ENCODE measurements around the gene MCM3AP.

The MCM3AP gene

DNA sequence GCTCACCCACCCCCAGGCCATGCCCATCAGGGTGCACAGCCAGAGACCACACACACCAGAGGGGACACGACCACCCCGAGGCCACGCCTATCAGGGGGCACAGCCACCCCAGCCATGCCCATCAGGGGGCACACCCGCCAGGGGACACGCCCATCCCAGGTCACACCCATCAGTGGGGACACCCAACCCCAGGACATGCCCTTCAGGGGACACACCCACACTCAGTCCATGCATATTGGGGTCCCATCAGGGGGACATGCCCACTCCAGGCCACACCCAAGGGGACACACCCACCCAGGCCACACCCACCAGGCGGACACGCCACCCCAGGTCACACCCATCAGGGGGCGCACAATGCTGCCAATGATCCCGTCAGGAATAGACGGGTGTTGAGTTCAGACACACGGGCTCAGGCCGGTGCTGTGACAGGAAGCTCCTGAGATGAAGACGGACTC lies 20.7 kb downstream of the MCM3AP start:
- Histone ChIP-seq H3K27ac (replicated peaks; ENCODE audit: low read length) (no peak overlapping the region), H3K36me3 (replicated peaks in 1 of 2; ENCODE audit: control insufficient read depth in 2 of 2, insufficient read depth in 2 of 2, low read length in 2 of 2) (peaks cover 49 to 94% of the 10 kb centered on the region in 2 donors), H3K4me2 (ENCODE audit: insufficient read depth, low read length, poor library complexity, severe bottlenecking) (no peak overlapping the region), H2AK5ac (ENCODE audit: low read depth, low read length) (no peak overlapping the region), H4K91ac (ENCODE audit: low read depth, low read length, poor library complexity) (no peak overlapping the region), H3K18ac (ENCODE audit: low read length) (no peak overlapping the region), H3K4me3 (ENCODE audit: low read length in 2 of 2) (no peak overlapping the region), H3K9ac (ENCODE audit: low read depth, low read length, poor library complexity) (no peak overlapping the region), H3K9me3 (replicated peaks in 1 of 2; ENCODE audit: control insufficient read depth in 2 of 2, insufficient read depth in 1 of 2, low read depth in 1 of 2, low read length in 2 of 2) (no peaks in the 10 kb centered on the region), H2BK12ac (ENCODE audit: low read length) (no peak overlapping the region), H2BK120ac (ENCODE audit: low read depth, low read length) (no peak overlapping the region), H2BK5ac (ENCODE audit: low read length) (no peak overlapping the region), H3K79me1 (ENCODE audit: low read depth, low read length) (peaks cover 3% of the 10 kb centered on the region), H3K27me3 (ENCODE audit: control insufficient read depth in 3 of 3, insufficient read depth in 3 of 3, low read depth in 1 of 3, low read length in 3 of 3) (no peaks in the 10 kb centered on the region), H2AFZ (ENCODE audit: low read length) (no peak overlapping the region), H2BK15ac (ENCODE audit: low read length) (no peak overlapping the region), H3K4me1 (ENCODE audit: control insufficient read depth in 2 of 2, insufficient read depth in 1 of 2, low read depth in 1 of 2, low read length in 2 of 2) (no peaks in the 10 kb centered on the region), H3K4ac (ENCODE audit: low read length) (no peak overlapping the region), H3K14ac (ENCODE audit: low read length) (no peak overlapping the region), H4K8ac (ENCODE audit: low read depth, low read length) (no peak overlapping the region), H3K23ac (ENCODE audit: low read depth, low read length, poor library complexity) (peak overlapping the region; percentile 75)
- no peak for DNase-seq (ENCODE audit: low spot score)
- whole genome bisulfite sequencing, 2 donors (ENCODE audit: extremely low coverage in 2 of 2, insufficient read length in 2 of 2, insufficient replicate concordance in 1 of 2) = no CpG with 5 or more reads among the region's 13 CpGs

DNA sequence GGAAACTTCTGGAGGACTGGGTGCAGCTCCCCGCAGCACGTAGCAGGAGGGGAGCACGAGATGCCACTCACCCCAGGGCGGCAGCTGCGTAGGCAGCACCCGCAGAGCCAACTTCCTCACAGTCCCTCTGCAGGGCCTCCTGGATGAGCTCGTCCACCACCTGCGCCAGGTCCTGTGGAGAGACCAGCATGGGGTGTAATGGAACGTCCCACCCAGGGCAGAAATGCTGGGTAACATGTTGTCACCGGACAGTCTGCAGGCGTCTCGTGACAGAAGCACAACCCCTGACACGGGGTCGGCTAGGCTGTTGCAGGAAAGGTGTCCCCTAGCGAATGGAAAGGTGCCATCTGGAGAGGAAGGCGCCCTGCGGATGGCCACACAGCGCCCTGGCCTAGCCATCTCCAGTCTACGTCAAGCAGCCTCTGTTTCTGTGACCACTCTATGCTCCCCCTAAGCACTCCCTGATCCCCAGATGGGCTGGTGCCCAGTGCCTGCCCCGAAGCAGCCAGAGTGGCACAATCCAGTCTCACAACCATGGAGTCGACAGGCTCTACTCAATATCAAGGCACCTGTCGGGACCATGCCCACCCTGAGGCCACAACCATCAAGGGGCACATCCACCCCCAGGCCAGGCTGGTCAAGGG lies 21.2 kb downstream of the MCM3AP start:
- H3K36me3 ChIP-seq (replicated peaks in 1 of 2; ENCODE audit: control insufficient read depth in 2 of 2, insufficient read depth in 2 of 2, low read length in 2 of 2) = peaks cover 44 to 94% of the 10 kb centered on the region in 2 donors
- H3K4me1 ChIP-seq (ENCODE audit: control insufficient read depth in 2 of 2, insufficient read depth in 1 of 2, low read depth in 1 of 2, low read length in 2 of 2) = no peaks in the 10 kb centered on the region

DNA sequence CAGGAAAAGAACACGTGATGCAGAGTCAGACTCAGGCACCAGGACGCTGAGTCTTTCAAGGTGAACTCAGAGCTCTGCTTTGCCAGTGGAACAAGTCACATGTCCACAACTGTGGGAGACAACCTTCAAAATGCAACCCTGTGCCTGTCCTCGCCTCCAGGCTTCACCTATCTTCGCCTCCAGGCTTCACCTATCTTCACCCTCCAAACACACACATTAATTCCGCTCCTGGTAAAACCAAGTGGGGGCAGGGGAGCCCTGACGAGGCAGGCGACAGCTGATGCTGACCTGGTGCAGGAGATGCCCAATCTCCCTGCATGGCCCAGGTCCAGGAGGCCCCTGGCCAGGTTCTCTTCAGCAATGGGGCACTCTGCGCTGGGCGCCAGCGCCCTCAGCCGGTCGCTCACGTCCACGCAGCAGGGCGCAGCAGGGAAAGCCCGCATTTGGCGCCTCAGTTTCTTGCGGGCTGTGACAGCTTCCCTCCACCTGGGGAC lies 28.9 kb downstream of the MCM3AP start:
- no peak overlapping the region for H2BK15ac ChIP-seq (ENCODE audit: low read length)
- H2AFZ ChIP-seq (ENCODE audit: low read length) = no peak overlapping the region
- no peak overlapping the region for H3K9ac ChIP-seq (ENCODE audit: low read depth, low read length, poor library complexity)
- no peak overlapping the region for H3K4ac ChIP-seq (ENCODE audit: low read length)
- no peaks in the 10 kb centered on the region for H3K4me1 ChIP-seq (ENCODE audit: control insufficient read depth in 2 of 2, insufficient read depth in 1 of 2, low read depth in 1 of 2, low read length in 2 of 2)
- H2BK120ac ChIP-seq (ENCODE audit: low read depth, low read length) = no peak overlapping the region
- H3K79me1 ChIP-seq (ENCODE audit: low read depth, low read length) = peaks cover 14% of the 10 kb centered on the region
- H2BK12ac ChIP-seq (ENCODE audit: low read length) = no peak overlapping the region
- H4K91ac ChIP-seq (ENCODE audit: low read depth, low read length, poor library complexity) = no peak overlapping the region
- no peak overlapping the region for H3K27ac ChIP-seq (replicated peaks; ENCODE audit: low read length)
- no peaks in the 10 kb centered on the region for H3K27me3 ChIP-seq (ENCODE audit: control insufficient read depth in 3 of 3, insufficient read depth in 3 of 3, low read depth in 1 of 3, low read length in 3 of 3)
- no CpG with 5 or more reads among the region's 18 CpGs for WGBS, 2 donors (ENCODE audit: extremely low coverage in 2 of 2, insufficient read length in 2 of 2, insufficient replicate concordance in 1 of 2)
- H3K36me3 ChIP-seq (replicated peaks in 1 of 2; ENCODE audit: control insufficient read depth in 2 of 2, insufficient read depth in 2 of 2, low read length in 2 of 2) = peaks cover 58 to 97% of the 10 kb centered on the region in 2 donors
- no peak overlapping the region for H2AK5ac ChIP-seq (ENCODE audit: low read depth, low read length)
- H3K14ac ChIP-seq (ENCODE audit: low read length) = no peak overlapping the region
- H3K4me2 ChIP-seq (ENCODE audit: insufficient read depth, low read length, poor library complexity, severe bottlenecking) = no peak overlapping the region
- H3K4me3 ChIP-seq (ENCODE audit: low read length in 2 of 2) = peak overlapping the region in 1 of 2 donors; percentile 8
- no peak overlapping the region for H2BK5ac ChIP-seq (ENCODE audit: low read length)
- no peak for DNase-seq (ENCODE audit: low spot score)
- no peak overlapping the region for H4K8ac ChIP-seq (ENCODE audit: low read depth, low read length)
- peaks cover 0 to 2% of the 10 kb centered on the region in 2 donors for H3K9me3 ChIP-seq (replicated peaks in 1 of 2; ENCODE audit: control insufficient read depth in 2 of 2, insufficient read depth in 1 of 2, low read depth in 1 of 2, low read length in 2 of 2)
- peak overlapping the region; percentile 20 for H3K23ac ChIP-seq (ENCODE audit: low read depth, low read length, poor library complexity)
- no peak overlapping the region for H3K18ac ChIP-seq (ENCODE audit: low read length)

More for the DNA sequence above, 21.2 kb downstream of the MCM3AP start:
- no peak overlapping the region for H3K18ac ChIP-seq (ENCODE audit: low read length)
- H4K8ac ChIP-seq (ENCODE audit: low read depth, low read length) = no peak overlapping the region
- H2AK5ac ChIP-seq (ENCODE audit: low read depth, low read length) = no peak overlapping the region
- no CpG with 5 or more reads among the region's 22 CpGs for WGBS, 2 donors (ENCODE audit: extremely low coverage in 2 of 2, insufficient read length in 2 of 2, insufficient replicate concordance in 1 of 2)
- no peak overlapping the region for H2AFZ ChIP-seq (ENCODE audit: low read length)
- H2BK120ac ChIP-seq (ENCODE audit: low read depth, low read length) = no peak overlapping the region
- peaks cover 3% of the 10 kb centered on the region for H3K79me1 ChIP-seq (ENCODE audit: low read depth, low read length)
- H3K27me3 ChIP-seq (ENCODE audit: control insufficient read depth in 3 of 3, insufficient read depth in 3 of 3, low read depth in 1 of 3, low read length in 3 of 3) = no peaks in the 10 kb centered on the region
- no peak overlapping the region for H3K14ac ChIP-seq (ENCODE audit: low read length)
- H2BK12ac ChIP-seq (ENCODE audit: low read length) = no peak overlapping the region
- no peak overlapping the region for H3K23ac ChIP-seq (ENCODE audit: low read depth, low read length, poor library complexity)
- H3K4ac ChIP-seq (ENCODE audit: low read length) = no peak overlapping the region
- H3K4me3 ChIP-seq (ENCODE audit: low read length in 2 of 2) = peak overlapping the region in 1 of 2 donors; percentile 3
- no peak overlapping the region for H4K91ac ChIP-seq (ENCODE audit: low read depth, low read length, poor library complexity)
- H3K9me3 ChIP-seq (replicated peaks in 1 of 2; ENCODE audit: control insufficient read depth in 2 of 2, insufficient read depth in 1 of 2, low read depth in 1 of 2, low read length in 2 of 2) = no peaks in the 10 kb centered on the region
- DNase-seq (ENCODE audit: low spot score) = no peak
- H3K9ac ChIP-seq (ENCODE audit: low read depth, low read length, poor library complexity) = no peak overlapping the region
- H3K27ac ChIP-seq (replicated peaks; ENCODE audit: low read length) = no peak overlapping the region
- H3K4me2 ChIP-seq (ENCODE audit: insufficient read depth, low read length, poor library complexity, severe bottlenecking) = no peak overlapping the region
- H2BK15ac ChIP-seq (ENCODE audit: low read length) = no peak overlapping the region
- H2BK5ac ChIP-seq (ENCODE audit: low read length) = no peak overlapping the region

DNA sequence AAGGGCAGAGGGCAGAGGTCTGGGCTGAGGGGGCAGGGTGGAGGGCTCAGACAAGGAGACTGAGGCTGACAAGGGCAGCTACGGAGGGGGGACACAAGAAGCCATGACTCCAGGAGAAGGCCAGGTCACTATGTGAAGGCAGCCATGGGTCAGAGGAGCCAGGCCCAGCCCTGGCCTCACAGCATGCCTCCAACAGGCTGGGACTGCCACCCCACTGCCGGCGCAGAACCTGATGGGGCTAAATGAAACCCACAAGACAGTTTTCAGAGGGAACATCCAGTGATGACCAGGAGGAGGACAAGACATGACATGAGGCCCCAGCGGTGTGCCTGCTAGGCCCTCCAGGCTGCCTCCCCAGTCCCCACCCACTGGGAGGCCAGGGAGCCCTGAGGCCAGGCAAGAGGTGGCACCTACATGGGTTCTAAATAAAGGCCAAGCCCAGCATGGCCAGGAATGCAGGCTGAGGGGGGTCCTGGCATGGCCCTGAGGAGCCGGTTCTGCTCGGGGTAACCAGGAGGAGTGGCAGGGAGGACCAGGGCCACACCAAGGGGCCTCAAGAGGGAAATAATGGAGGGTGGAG lies 29.6 kb downstream of the MCM3AP start:
- Histone ChIP-seq H2BK15ac (ENCODE audit: low read length) (no peak overlapping the region), H2BK12ac (ENCODE audit: low read length) (no peak overlapping the region), H3K27ac (replicated peaks; ENCODE audit: low read length) (no peak overlapping the region), H3K18ac (ENCODE audit: low read length) (no peak overlapping the region), H3K9me3 (replicated peaks in 1 of 2; ENCODE audit: control insufficient read depth in 2 of 2, insufficient read depth in 1 of 2, low read depth in 1 of 2, low read length in 2 of 2) (peaks cover 0 to 2% of the 10 kb centered on the region in 2 donors), H3K4me2 (ENCODE audit: insufficient read depth, low read length, poor library complexity, severe bottlenecking) (no peak overlapping the region), H3K23ac (ENCODE audit: low read depth, low read length, poor library complexity) (no peak overlapping the region), H3K27me3 (ENCODE audit: control insufficient read depth in 3 of 3, insufficient read depth in 3 of 3, low read depth in 1 of 3, low read length in 3 of 3) (no peaks in the 10 kb centered on the region), H3K79me1 (ENCODE audit: low read depth, low read length) (peaks cover 14% of the 10 kb centered on the region), H3K4me3 (ENCODE audit: low read length in 2 of 2) (peak overlapping the region in 1 of 2 donors; percentile 35), H4K8ac (ENCODE audit: low read depth, low read length) (no peak overlapping the region), H3K4ac (ENCODE audit: low read length) (no peak overlapping the region), H2BK5ac (ENCODE audit: low read length) (no peak overlapping the region), H3K14ac (ENCODE audit: low read length) (peak overlapping the region; percentile 21), H2AK5ac (ENCODE audit: low read depth, low read length) (no peak overlapping the region), H3K4me1 (ENCODE audit: control insufficient read depth in 2 of 2, insufficient read depth in 1 of 2, low read depth in 1 of 2, low read length in 2 of 2) (no peaks in the 10 kb centered on the region), H2AFZ (ENCODE audit: low read length) (no peak overlapping the region), H2BK120ac (ENCODE audit: low read depth, low read length) (no peak overlapping the region), H3K9ac (ENCODE audit: low read depth, low read length, poor library complexity) (no peak overlapping the region), H3K36me3 (replicated peaks in 1 of 2; ENCODE audit: control insufficient read depth in 2 of 2, insufficient read depth in 2 of 2, low read length in 2 of 2) (peaks cover 56 to 97% of the 10 kb centered on the region in 2 donors), H4K91ac (ENCODE audit: low read depth, low read length, poor library complexity) (no peak overlapping the region)
- DNase-seq (ENCODE audit: low spot score) = no peak
- no CpG with 5 or more reads among the region's 6 CpGs for WGBS, 2 donors (ENCODE audit: extremely low coverage in 2 of 2, insufficient read length in 2 of 2, insufficient replicate concordance in 1 of 2)
